Hepatocyte (in vitro differentiated cells): ENCODE data around the gene FOXO6. TPM values are rescaled to one million over a fixed set of nuclear protein-coding genes. Genes with fewer than 3 reads are reported as not detected.
A peak's percentile ranks its signal among the peaks of the same experiment; 100 is the strongest.

Experiments used
- DNase-seq: peaks from one replicate; pipeline ENCODE4 v3.0.0-alpha.2; 2016; ENCODE audit warnings: low spot score
- H2AFZ ChIP-seq: fragments of 200-600 bp; sonication (generic); 2 replicates; pipeline ENCODE4 v1.6.0; 2016; ENCODE audit warnings: antibody characterized with exemption, mild to moderate bottlenecking
- H3K27ac ChIP-seq: fragments of 200-600 bp; sonication (generic); 2 replicates; pipeline ENCODE4 v1.5.1; 2016; ENCODE audit warnings: mild to moderate bottlenecking
- H3K27me3 ChIP-seq: fragments of 200-600 bp; sonication (generic); 2 replicates; pipeline ENCODE4 v1.6.1; 2016
- H3K36me3 ChIP-seq: fragments of 200-600 bp; sonication (generic); replicated peaks from 2 replicates; pipeline ENCODE4 v1.5.1; 2016; ENCODE audit warnings: low read depth; ENCODE audit not compliant: insufficient read depth
- H3K4me1 ChIP-seq: fragments of 200-600 bp; sonication (generic); 2 replicates; pipeline ENCODE4 v1.5.1; 2016; ENCODE audit warnings: mild to moderate bottlenecking, moderate library complexity; ENCODE audit not compliant: insufficient read depth
- H3K4me2 ChIP-seq: fragments of 200-600 bp; sonication (generic); 2 replicates; pipeline ENCODE4 v1.6.0; 2016
- H3K4me3 ChIP-seq: fragments of 200-600 bp; sonication (generic); 2 replicates; pipeline ENCODE4 v1.5.1; 2016; ENCODE audit warnings: mild to moderate bottlenecking
- H3K79me2 ChIP-seq: fragments of 200-600 bp; sonication (generic); 2 replicates; pipeline ENCODE4 v1.6.0; 2017; ENCODE audit warnings: mild to moderate bottlenecking
- H3K9me2 ChIP-seq: fragments of 200-600 bp; sonication (generic); replicated peaks from 2 replicates; pipeline ENCODE4 v1.6.0; 2017; ENCODE audit warnings: mild to moderate bottlenecking; ENCODE audit not compliant: insufficient read depth
- H3K9me3 ChIP-seq: fragments of 200-600 bp; sonication (generic); 2 replicates; pipeline ENCODE4 v1.5.1; 2016; ENCODE audit warnings: low read depth, mild to moderate bottlenecking
- H4K20me1 ChIP-seq: fragments of 200-600 bp; sonication (generic); 2 replicates; pipeline ENCODE4 v1.6.0; 2016; ENCODE audit warnings: mild to moderate bottlenecking; ENCODE audit not compliant: insufficient read depth, poor library complexity, severe bottlenecking
- CTCF ChIP-seq: fragments of 200-600 bp; sonication (generic); IDR thresholded peaks from 2 replicates; pipeline ENCODE4 v1.5.1; 2016; ENCODE audit warnings: antibody characterized with exemption, mild to moderate bottlenecking; ENCODE audit not compliant: poor library complexity
- EZH2 ChIP-seq: fragments of 200-600 bp; sonication (generic); IDR thresholded peaks from 2 replicates; pipeline ENCODE4 v1.6.1; 2016; ENCODE audit warnings: antibody characterized with exemption, mild to moderate bottlenecking, borderline replicate concordance
- EZH2phosphoT487 ChIP-seq: fragments of 200-600 bp; sonication (generic); IDR thresholded peaks from one replicate; pipeline ENCODE4 v1.6.1; 2018; ENCODE audit warnings: antibody characterized with exemption, mild to moderate bottlenecking, low read depth, moderate library complexity; ENCODE audit not compliant: unreplicated experiment, severe bottlenecking
- WGBS: methylation state at CpG from one replicate; pipeline ENCODE4 v1.1.6; 2016; ENCODE audit warnings: low lambda C conversion rate; ENCODE audit errors: missing lambda C conversion rate; 5-methylcytosine and 5-hydroxymethylcytosine counted together
- polyA plus RNA-seq: library from polyadenylated mRNA; unstranded; fragments of >200 nt; fragmentation: Nextera tagmentation; extraction: Ambion mirVana; gene quantifications from 2 replicates; pipeline ENCODE4 v1.2.1, GENCODE V29; 2016
- total RNA-seq: library from RNA; depleted of rRNA; stranded (reverse); fragments of >200 nt; gene quantifications from 2 replicates; pipeline ENCODE4 v1.2.3, GENCODE V29; 2014

Gene FOXO6
- total and polyA plus RNA-seq, 2 experiments from 2014 or later: 0.80 to 5.0 TPM

DNA sequence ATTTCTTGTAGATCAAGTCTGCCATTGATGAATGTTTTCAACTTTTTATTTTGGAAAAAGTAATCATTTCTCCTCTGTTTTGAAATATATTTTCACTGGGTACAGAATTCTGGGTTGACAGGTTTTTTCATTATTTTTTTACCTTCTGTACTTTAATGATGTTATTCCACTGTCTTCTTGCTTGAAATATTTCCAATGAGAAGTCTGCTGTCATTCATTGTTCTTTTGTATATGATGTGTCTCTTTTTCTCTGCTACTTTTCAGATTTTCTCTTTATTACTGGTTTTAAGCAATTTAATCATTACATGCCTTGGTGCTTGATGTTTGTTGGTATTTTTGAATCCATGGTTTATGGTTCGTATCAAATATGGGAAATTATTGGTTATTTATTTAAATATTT lies 22.4 kb upstream of the FOXO6 start:
- no peaks in the 10 kb centered on the region for H3K9me3 ChIP-seq
- no peak overlapping the region for H2AFZ ChIP-seq
- no peaks in the 10 kb centered on the region for H3K79me2 ChIP-seq
- no peaks in the 10 kb centered on the region for H4K20me1 ChIP-seq
- WGBS: 97% methylated on average over 1 of the region's 1 CpG
- TF ChIP-seq EZH2: no peak
- no peak for TF ChIP-seq CTCF
- no peak for TF ChIP-seq EZH2phosphoT487
- no peak overlapping the region for H3K4me2 ChIP-seq
- H3K27ac ChIP-seq: no peak overlapping the region
- no peaks in the 10 kb centered on the region for H3K36me3 ChIP-seq
- peaks cover 6% of the 10 kb centered on the region for H3K4me1 ChIP-seq
- no peak overlapping the region for H3K4me3 ChIP-seq
- H3K27me3 ChIP-seq: no peaks in the 10 kb centered on the region
- no peak for DNase-seq
- no peaks in the 10 kb centered on the region for H3K9me2 ChIP-seq

GRCh38 chr1:41340655-41341364 lies 20.4 kb upstream of the FOXO6 start:
- H3K79me2 ChIP-seq: no peaks in the 10 kb centered on the region
- H3K36me3 ChIP-seq: no peaks in the 10 kb centered on the region
- H3K4me2 ChIP-seq: no peak overlapping the region
- DNase-seq: no peak
- 62% methylated on average over 2 of the region's 2 CpGs for WGBS
- H3K4me1 ChIP-seq: peaks cover 6% of the 10 kb centered on the region
- no peak overlapping the region for H3K4me3 ChIP-seq
- no peaks in the 10 kb centered on the region for H3K27me3 ChIP-seq
- TF ChIP-seq EZH2: no peak
- no peak for TF ChIP-seq CTCF
- TF ChIP-seq EZH2phosphoT487: no peak
- H4K20me1 ChIP-seq: no peaks in the 10 kb centered on the region
- no peak overlapping the region for H2AFZ ChIP-seq
- H3K9me3 ChIP-seq: no peaks in the 10 kb centered on the region
- H3K9me2 ChIP-seq: no peaks in the 10 kb centered on the region
- no peak overlapping the region for H3K27ac ChIP-seq

DNA sequence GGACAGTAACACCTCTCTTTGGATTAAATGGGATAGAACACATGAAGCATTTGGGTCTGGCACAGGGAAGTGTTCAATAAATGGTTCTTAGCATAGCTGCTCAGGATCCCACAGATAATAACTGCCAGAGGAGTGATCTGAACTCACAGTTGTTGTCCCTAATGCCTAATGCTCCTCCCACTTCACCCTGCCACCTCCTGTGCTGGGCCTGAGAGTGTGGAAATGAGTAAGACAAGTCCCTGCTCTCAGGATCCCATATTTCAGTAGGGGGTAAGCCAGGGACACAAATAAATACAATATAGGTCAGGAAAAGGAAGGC lies 19.9 kb upstream of the FOXO6 start:
- Histone ChIP-seq H3K36me3 (no peaks in the 10 kb centered on the region), H2AFZ (no peak overlapping the region)

More for the DNA sequence above, 19.9 kb upstream of the FOXO6 start:
- H3K4me2 ChIP-seq: no peak overlapping the region
- H3K4me1 ChIP-seq: peaks cover 6% of the 10 kb centered on the region
- H3K27me3 ChIP-seq: no peaks in the 10 kb centered on the region
- no peaks in the 10 kb centered on the region for H4K20me1 ChIP-seq
- no peak overlapping the region for H3K4me3 ChIP-seq
- H3K9me3 ChIP-seq: no peaks in the 10 kb centered on the region
- TF ChIP-seq CTCF (no peak), EZH2 (no peak), EZH2phosphoT487 (no peak)
- DNase-seq: no peak
- H3K9me2 ChIP-seq: no peaks in the 10 kb centered on the region
- H3K27ac ChIP-seq: peak overlapping the region; percentile 46
- H3K79me2 ChIP-seq: no peaks in the 10 kb centered on the region
